Measurements from ENCODE around the gene CSMD2. TPM values are rescaled to one million over a fixed set of nuclear protein-coding genes. Genes with fewer than 3 reads are reported as not detected.

CSMD2 gene
- total and polyA plus RNA-seq, 2 of the 4 experiments (the other 2 are of a cell fraction): under 0.01 to 0.36 TPM

GRCh38 chr1:33946836-33947235 is 218.2 kb downstream of the CSMD2 start:
- no CpG with 5 or more reads among the region's 2 CpGs for WGBS, 2 experiments (ENCODE audit: extremely low coverage in 2 of 2, insufficient read length in 1 of 2)
- dilution Hi-C loops (cut with HindIII; ENCODE audit: low sequenced_read_pairs, unreplicated experiment) (no loop called here), intact Hi-C loops (cut with micrococcal nuclease) (no loop called here), in situ Hi-C loops (cut with MboI; ENCODE audit: low sequenced_read_pairs) (no loop called here)
- ChIA-PET POLR2A (ENCODE audit: unreplicated experiment) (no interaction called here), CTCF (no interaction called here)
- Histone ChIP-seq H3K79me1 (ENCODE audit: low read depth in 1 of 2, low read length in 2 of 2) (no peaks in the 10 kb centered on the region), H3K9me1 (ENCODE audit: insufficient read depth, low read length) (no peaks in the 10 kb centered on the region), H2AK5ac (ENCODE audit: low read depth, low read length) (no peak overlapping the region), H3K18ac (ENCODE audit: low read depth, low read length) (no peak overlapping the region), H2BK5ac (ENCODE audit: low read depth, low read length, poor library complexity, severe bottlenecking) (no peak overlapping the region), H4K8ac (ENCODE audit: low read depth in 2 of 2, low read length in 2 of 2) (no peak overlapping the region), H2BK15ac (ENCODE audit: low read depth, low read length) (no peak overlapping the region), H3K4me3 (ENCODE audit: insufficient read depth, low read depth, low read length) (no peak overlapping the region), H3K36me3 (ENCODE audit: control insufficient read depth, insufficient read depth, low read length) (no peaks in the 10 kb centered on the region), H4K20me1 (ENCODE audit: insufficient read depth, low read length) (no peaks in the 10 kb centered on the region), H3K56ac (ENCODE audit: extremely low read depth, insufficient read depth, low read length) (no peak overlapping the region), H3K4ac (ENCODE audit: low read depth, low read length) (no peak overlapping the region), H2BK20ac (ENCODE audit: low read depth, low read length) (no peak overlapping the region), H3K14ac (replicated peaks; ENCODE audit: low read depth, low read length) (no peak overlapping the region), H4K5ac (ENCODE audit: low read depth, low read length) (no peak overlapping the region), H3K23ac (ENCODE audit: low read depth, low read length) (no peak overlapping the region), H3K4me2 (ENCODE audit: low read depth, low read length) (no peak overlapping the region), H3K9ac (ENCODE audit: low read depth, low read length) (no peak overlapping the region), H3K27me3 (ENCODE audit: control insufficient read depth, insufficient read depth, low read length) (no peaks in the 10 kb centered on the region), H3K9me3 (ENCODE audit: control insufficient read depth, insufficient read depth, low read length) (peaks cover 28% of the 10 kb centered on the region), H2BK120ac (ENCODE audit: low read depth, low read length) (no peak overlapping the region), H3K27ac (ENCODE audit: insufficient read depth, low read length) (no peak overlapping the region), H2AK9ac (replicated peaks; ENCODE audit: low read depth, low read length, poor library complexity) (no peak overlapping the region), H4K91ac (ENCODE audit: insufficient read depth, low read depth, low read length) (no peak overlapping the region), H3K4me1 (ENCODE audit: control insufficient read depth, insufficient read depth, low read length) (no peaks in the 10 kb centered on the region; the same call in 1 of the 2 replicates), H2AFZ (replicated peaks; ENCODE audit: low read length, poor library complexity) (no peak overlapping the region)
- DNase-seq (no peak), ATAC-seq (ENCODE audit: low read depth) (no peak)
- no peak for TF ChIP-seq RAD21 (IDR thresholded peaks at IDR 0.05; ENCODE audit: low read length)
- BruUV-seq (replicated peaks): no TSS peak
